Right ventricle myocardium inferior (tissue), 1 donor: ENCODE data around the gene ABLIM1. TPM values are rescaled to one million over a fixed set of nuclear protein-coding genes. Genes with fewer than 3 reads are reported as not detected.

Experiments
- ATAC-seq: fragments of 200-7000 bp; cut with Tn5 transposase; one replicate; pipeline ENCODE4 v1.9.1; 2020; ENCODE audit warnings: mild to moderate bottlenecking, moderate library complexity
- DNase-seq: peaks from one replicate; pipeline ENCODE4 v3.0.0; 2021; ENCODE audit errors: missing footprints
- intact Hi-C: fragments of 100-400 bp; cut with DNase I; formaldehyde crosslinking; loops from one replicate; pipeline ENCODE4 v1.11.0; 2022
- total RNA-seq: library from RNA; stranded (reverse); fragmentation: NEBNext Ultra II Directional; extraction: Animal tissue kit (Norgen Biotek cat#: 25700); gene quantifications from one replicate; pipeline ENCODE4 v1.2.1, GENCODE V29; 2021
- donor health status: DM: no; HTN: yes; CAD: no; lungs with severe emphysema.

The ABLIM1 gene
- total RNA-seq, 1 donor from 2014 or later = 730 TPM

DNA sequence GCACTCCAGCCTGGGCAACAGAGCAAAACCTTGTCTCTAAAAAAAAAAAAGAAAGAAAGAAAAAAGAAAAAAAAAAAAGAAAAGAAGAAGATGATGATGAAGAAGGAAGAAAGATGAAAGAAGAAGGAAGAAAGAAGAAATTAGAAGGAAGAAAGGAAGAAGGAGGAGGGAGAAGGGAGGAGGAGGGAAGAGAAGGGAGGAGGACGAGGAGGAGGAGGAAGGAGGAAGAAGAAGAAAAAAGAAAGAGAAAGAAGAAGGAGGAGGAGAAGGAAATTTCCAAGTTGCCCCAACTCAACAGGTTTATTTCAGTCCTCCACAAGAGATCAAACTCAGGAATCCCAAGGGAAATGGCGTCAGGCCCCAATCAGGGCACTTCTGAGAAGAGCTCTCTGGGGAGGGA lies 115.7 kb downstream of the ABLIM1 start:
- intact Hi-C loops = loop anchor here (5.0 kb wide), 1 partner anchor 55 kb away; no protein-coding TSS in a partner anchor
- ATAC-seq (no peak), DNase-seq (no peak)

DNA sequence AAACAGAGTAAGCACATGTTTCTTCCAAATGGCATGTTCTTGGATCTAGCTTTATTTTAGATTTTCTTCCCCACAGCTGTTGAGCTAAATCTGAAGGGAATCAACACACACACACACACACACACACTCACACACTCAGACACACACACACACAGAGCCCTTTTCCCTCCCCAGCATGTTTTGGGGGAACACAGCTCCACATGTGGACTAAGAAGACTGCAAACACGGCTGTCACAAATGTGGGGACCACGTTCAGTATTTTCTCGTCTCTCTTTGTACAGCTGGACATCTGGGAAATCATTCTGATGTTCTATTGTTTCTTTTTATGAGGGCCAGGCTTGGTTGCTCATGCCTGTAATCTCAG lies 116.3 kb downstream of the ABLIM1 start:
- intact Hi-C loops = loop anchor here (2.0 to 5.0 kb wide), 2 partner anchors 15 to 54 kb away; no protein-coding TSS in a partner anchor
- ATAC-seq (no peak), DNase-seq (no peak)

DNA sequence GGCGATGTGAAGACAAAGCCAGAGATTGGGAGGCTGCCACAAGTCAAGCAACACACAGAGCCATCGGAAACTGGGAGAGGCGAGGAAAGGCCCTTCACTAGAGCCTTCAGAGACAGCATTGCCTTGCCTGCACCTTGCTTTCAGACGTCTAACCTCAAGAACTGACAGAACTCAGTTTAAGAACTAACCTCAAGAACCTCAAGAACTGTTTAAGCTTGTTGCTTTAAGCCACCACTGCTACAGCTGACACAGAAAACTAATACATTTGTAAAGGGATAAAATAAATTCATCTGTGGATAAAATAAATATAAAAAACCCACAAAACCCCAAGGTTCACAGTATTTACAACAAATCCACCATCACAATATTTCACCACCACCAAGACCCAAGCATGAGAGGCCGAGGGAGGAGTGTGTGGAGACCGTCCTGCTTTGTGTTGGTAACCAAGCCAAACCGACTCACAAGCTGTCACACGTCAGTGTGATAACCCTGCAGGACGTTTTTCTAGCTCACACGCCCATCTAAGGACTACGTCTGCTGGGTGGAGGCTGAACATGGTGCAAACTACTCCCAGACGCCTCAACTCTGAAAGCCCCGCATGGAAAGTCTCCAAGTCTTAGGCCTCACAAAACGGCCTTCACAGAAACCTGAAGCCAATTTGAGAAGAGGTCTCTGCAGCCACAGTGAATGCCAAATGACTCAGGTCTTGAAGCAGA lies 116.8 kb downstream of the ABLIM1 start:
- ATAC-seq = peak; percentile 95
- peak; percentile 82 for DNase-seq
- intact Hi-C loops = loop anchor here (2.0 to 5.0 kb wide), 2 partner anchors 14 to 54 kb away; no protein-coding TSS in a partner anchor

DNA sequence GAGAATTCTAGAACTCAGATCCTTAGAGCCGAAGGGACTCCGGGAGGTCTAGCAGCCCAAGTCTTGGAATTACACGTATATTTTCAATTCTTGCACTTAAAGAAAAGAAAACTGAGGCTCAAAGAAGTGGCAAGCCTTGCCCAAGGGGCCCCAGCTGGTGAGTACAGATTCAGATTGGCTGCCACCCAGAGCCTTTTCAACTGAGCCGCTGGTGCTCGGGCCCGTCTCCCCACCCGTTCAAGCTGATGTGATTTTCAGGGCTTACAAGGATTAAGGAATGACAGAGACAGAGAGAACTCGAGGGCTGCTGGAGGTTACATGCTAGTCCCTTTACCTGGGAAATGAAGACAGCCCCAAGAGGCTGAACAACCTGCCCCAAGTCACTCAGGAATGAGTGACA lies 117.8 kb downstream of the ABLIM1 start:
- intact Hi-C loops = loop anchor here (2.0 to 5.0 kb wide), 2 partner anchors 13 to 53 kb away; no protein-coding TSS in a partner anchor
- DNase-seq (no peak), ATAC-seq (no peak)

DNA sequence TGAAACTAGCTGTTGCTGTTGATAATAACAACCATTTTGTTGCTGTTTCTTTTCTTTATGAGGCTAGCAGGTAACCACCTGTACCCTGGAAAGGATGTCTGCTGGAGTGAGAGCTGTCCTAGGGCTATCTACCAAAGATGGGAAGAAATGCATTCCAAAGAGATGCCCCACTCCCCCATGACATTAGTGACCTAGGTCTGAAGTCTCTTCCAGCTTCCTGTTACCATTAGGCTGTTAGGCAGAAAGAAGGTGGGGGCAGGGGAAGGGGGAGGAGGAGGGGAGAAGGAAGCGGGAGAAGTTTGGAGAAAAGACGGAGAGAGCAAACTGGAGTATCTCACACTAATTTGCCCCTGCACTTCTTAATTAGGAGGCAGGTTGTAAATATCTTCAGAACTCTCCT lies 118.5 kb downstream of the ABLIM1 start:
- ATAC-seq = no peak
- DNase-seq = no peak
- intact Hi-C loops = loop anchor here (2.0 to 5.0 kb wide), 3 partner anchors 13 to 237 kb away; no protein-coding TSS in a partner anchor

DNA sequence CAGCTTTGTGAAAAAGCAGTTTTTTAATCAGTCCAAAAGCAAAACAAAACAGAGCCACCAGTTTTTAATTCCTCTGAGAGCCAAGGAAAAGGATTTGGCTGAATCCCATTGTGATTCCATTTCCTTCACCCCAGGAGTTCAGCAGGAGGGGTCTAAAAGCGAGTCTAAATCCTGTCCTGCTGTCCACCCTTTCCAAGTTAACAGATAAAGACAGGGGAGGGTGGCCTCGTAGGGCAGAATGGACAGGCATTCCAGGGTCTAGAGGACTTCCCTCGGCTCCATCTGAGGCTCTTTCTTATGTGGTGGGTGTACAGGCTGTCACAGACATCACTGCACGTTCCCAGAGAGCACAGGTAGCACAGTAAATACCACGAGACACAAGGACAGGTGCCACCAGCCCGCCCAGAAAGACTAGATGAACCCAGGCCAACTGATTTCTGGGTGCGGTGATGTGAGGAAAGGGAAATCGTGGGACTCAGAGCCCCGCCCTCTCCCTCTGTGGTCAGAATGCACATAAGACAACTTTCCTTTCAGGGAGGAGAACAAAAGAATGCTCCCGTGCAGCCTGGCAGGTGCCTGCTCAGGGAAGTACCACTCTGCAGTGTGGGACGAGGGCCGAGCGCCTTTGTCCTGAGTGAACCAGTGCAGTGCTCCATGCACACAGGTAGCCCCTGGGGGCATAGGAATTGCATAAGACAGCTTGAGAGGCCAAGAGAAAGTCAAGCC lies 119.7 kb downstream of the ABLIM1 start:
- ATAC-seq (no peak), DNase-seq (no peak)
- intact Hi-C loops = loop anchor here (5.0 kb wide), 1 partner anchor 236 kb away; no protein-coding TSS in a partner anchor

DNA sequence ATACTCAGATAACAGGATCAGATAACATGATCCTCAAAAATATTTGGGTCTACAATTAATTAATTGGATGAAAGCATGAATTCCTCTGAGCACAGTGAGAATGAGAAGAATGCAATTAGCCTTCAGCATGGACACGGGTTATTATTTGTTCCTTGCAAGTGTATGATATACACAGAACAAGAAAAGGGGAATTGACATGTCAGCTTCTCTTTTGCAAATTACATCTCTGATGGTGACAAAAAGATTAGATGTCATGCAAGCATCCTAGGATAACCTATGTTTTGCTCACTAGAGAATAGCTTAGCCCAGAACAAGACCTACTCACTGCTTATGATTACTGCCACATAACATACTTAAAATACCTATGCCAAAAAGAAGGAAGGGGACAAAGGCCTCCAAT lies 120.3 kb downstream of the ABLIM1 start:
- DNase-seq (no peak), ATAC-seq (no peak)
- intact Hi-C loops = loop anchor here (5.0 kb wide), 1 partner anchor 235 kb away; no protein-coding TSS in a partner anchor

GRCh38 chr10:114534571-114534981 lies 123.5 kb downstream of the ABLIM1 start:
- intact Hi-C loops = no loop called here
- ATAC-seq = no peak
- no peak for DNase-seq

GRCh38 chr10:114532226-114532625 lies 125.8 kb downstream of the ABLIM1 start:
- DNase-seq (no peak), ATAC-seq (no peak)
- intact Hi-C loops = no loop called here

- intact Hi-C loops = loop anchor here (2.0 kb wide), 1 partner anchor 14 kb away; no protein-coding TSS in a partner anchor
- ATAC-seq (peak; percentile 87), DNase-seq (peak; percentile 72)
Observed at GRCh38 chr10:114526504-114527238, 131.4 kb downstream of the ABLIM1 start.

DNA sequence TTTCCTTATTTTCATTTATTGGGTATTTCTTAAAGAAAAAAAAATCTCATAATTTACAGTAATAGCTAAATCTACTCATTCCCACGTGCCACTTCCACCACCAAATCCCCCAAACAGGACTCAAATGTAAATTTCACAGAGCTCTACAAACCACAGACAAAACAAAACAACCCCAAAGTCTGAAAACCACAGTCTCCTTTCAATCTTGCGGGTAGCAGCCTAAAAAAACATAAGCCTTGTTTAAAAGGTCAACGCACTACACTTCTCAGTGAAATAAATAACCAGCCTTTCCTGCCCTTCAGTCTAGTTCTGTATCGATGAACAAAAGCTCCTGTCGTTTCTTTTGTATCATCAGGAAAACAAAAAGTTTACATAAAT lies 132.0 kb downstream of the ABLIM1 start:
- ATAC-seq (no peak), DNase-seq (no peak)
- intact Hi-C loops = loop anchor here (2.0 kb wide), 1 partner anchor 15 kb away; no protein-coding TSS in a partner anchor

DNA sequence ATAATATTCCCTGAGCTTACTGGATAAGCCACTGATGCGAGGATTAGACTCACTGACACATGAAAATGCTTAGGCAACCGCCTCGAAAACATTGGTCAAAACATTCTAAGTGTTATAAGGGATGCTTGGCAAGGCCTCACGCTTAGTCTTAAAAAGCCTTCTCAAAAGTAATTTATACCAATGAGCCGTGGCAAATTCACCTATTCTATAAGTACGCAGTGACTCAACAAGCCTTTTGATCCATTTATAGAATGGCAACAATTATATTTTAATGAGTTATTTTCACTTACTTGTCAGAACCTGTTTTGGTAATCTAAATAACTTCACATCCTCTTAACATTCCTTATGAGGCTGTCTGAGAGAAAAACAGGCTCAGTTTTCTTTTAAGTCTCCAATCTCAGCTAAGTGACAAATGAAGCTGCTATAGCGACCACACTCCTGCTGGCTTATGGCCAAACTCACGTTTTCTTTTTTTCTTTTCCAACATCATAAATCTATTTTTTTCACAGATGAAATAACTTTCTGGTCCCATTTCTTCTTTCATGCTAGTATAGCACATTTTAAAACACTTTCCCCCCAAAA lies 132.6 kb downstream of the ABLIM1 start:
- no peak for ATAC-seq
- DNase-seq = no peak
- intact Hi-C loops = no loop called here

DNA sequence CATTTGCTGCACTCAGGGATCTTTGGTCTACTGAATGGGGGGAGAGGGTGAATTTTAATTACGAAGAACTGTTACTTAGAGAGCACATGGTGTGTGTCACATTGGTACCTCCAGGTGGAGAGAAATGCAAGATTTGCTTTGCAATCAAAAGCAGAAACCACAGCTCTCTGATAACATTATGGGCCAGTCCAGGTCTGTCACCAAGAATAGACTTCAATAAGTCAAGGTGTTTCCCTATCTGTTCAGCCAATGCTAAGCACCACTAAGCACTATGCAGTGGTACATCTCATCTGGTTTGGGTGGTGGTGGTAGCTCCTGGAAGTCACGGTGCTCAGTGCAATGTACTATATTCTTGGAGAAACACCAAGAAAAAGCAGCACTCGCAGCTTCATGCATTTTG lies 134.2 kb downstream of the ABLIM1 start:
- DNase-seq (no peak), ATAC-seq (no peak)
- intact Hi-C loops = no loop called here

DNA sequence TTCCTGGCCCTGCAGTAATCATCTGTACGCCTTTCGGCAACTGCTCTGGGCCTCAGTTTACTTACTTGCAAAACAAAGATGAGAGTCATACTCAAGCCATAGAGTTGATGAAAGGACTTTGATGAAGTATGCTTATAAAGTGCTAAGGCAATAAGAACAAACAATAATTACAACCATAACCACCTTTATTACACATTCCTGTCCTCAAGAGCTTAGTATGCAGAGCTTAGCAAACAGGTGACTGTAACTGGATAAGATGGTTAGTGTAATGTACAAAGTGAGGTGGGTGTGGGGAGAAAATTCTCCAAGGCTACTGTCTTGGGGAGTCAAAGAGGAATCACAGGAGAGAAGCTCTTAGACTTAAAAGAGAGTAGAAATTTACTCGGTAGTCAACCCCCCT lies 136.8 kb downstream of the ABLIM1 start:
- intact Hi-C loops = no loop called here
- DNase-seq (no peak), ATAC-seq (no peak)

GRCh38 chr10:114520453-114520852 lies 137.6 kb downstream of the ABLIM1 start:
- ATAC-seq (no peak), DNase-seq (no peak)
- intact Hi-C loops = no loop called here

DNA sequence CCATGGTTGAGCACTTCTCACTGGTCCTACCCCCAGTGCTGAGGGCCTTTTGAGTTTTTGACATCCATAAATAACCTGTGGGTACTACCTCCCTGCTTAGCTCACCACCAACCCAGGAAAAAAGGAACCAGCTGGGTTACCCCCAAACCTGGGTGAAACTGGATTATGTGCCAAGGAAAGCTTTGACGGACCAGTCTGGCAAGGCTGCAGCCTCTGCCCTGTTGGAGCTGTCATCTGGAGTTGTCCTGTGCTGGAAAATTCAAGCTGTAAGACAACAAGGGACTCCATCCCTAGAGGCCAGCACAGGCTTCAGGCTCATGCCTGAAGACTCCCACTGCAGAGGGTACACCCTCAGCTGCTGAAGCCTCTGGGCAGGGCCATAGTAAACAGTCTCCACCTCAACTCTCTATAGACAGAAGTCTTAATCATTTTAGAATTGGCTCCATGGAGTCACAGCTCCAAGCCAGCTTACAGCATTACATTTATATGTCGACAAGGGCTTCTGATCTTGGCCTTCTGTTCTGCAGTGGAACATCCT lies 138.2 kb downstream of the ABLIM1 start:
- ATAC-seq = no peak
- intact Hi-C loops = loop anchor here (5.0 kb wide), 1 partner anchor 38 kb away; no protein-coding TSS in a partner anchor
- DNase-seq = no peak

GRCh38 chr10:114519306-114519669 lies 138.8 kb downstream of the ABLIM1 start:
- intact Hi-C loops = loop anchor here (5.0 kb wide), 1 partner anchor 37 kb away; no protein-coding TSS in a partner anchor
- ATAC-seq (peak; percentile 40), DNase-seq (no peak)
